Measurements from ENCODE around the gene C2orf72. TPM values are rescaled to one million over a fixed set of nuclear protein-coding genes. Genes with fewer than 3 reads are reported as not detected.

The C2orf72 gene
- polyA plus RNA-seq: under 1 TPM; 0.28 to 0.47 TPM

DNA sequence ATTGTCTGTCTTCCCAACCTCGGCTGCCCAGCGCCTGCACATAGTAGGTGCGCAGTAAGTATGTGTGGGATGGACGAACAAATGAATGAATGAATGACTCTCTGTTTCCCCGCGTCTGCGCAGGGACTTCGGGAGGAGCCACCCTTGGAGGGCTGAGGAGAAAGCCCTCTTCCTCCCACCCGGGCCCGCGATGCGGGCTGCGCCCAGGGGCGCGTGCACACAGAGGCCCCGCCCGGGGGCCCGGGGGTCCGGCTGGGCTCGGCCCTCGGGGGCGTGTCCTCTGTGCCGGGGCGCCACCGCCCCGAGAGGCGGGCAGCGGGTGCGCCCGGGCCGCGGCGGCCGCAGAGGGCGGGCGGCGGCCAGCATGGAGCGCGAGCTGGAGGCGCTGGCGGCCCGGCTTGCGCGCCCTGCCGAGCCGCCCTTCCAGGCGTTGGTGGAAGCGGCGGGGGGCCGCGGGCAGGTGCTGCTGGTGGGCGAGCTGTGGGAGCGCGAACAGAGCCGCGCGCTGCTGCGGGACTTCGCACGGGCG is at the start of gene C2orf72:
Gene C2orf72 (plus strand): TSS at position 322 of the 529 bp plus-strand sequence. CDS start 43 bp downstream, at position 365.
- Histone ChIP-seq H3K36me3 (ENCODE audit: control insufficient read depth in 2 of 2, insufficient read depth in 2 of 2, low read length in 1 of 2) (no peaks in the 10 kb centered on the region), H3K27me3 (ENCODE audit: control insufficient read depth in 1 of 2, insufficient read depth in 2 of 2, low read length in 2 of 2) (peaks cover 0 to 17% of the 10 kb centered on the region in 2 donors), H3K27ac (ENCODE audit: low read depth in 2 of 2, low read length in 1 of 2) (no peak within 1 kb of the TSS), H3K4me3 (ENCODE audit: low read depth in 1 of 2, low read length in 2 of 2) (peak within 1 kb of the TSS; percentile 39 to 62), H3K9me3 (ENCODE audit: control insufficient read depth in 2 of 2, insufficient read depth in 1 of 2, low read depth in 1 of 2, low read length in 1 of 2) (peaks cover 3 to 4% of the 10 kb centered on the region in 2 donors), H3K4me1 (ENCODE audit: control insufficient read depth in 2 of 2, insufficient read depth in 2 of 2, low read length in 1 of 2) (peaks cover 0 to 4% of the 10 kb centered on the region in 2 donors)
- WGBS, 2 donors: 1% methylated on average over 46 to 61 of the region's 61 CpGs

DNA sequence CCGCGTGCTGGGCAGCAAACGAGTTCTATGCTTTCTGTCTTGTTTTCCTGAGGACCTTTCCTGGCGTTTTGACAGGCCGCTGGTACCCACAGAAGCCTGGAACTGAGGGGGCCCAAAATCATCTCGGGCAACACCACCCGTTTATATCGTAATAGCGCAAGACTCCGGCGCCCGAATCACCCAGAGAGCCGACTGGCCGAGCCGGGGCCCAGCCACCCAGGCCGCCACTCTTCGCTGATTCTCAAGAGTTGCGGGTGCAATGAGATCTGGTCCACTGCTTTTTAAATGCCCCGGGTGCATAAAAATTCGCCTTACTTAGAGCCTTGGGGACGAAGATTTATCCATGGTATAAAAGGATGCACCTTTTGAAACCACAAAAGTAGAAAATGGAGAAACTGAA is 47.6 kb upstream of the C2orf72 start:
- WGBS, 2 donors: 92 to 93% methylated on average over 21 of the region's 21 CpGs
- Histone ChIP-seq H3K9me3 (ENCODE audit: control insufficient read depth in 2 of 2, insufficient read depth in 1 of 2, low read depth in 1 of 2, low read length in 1 of 2) (no peaks in the 10 kb centered on the region), H3K36me3 (ENCODE audit: control insufficient read depth in 2 of 2, insufficient read depth in 2 of 2, low read length in 1 of 2) (no peaks in the 10 kb centered on the region), H3K27ac (ENCODE audit: low read depth in 2 of 2, low read length in 1 of 2) (no peak overlapping the region), H3K4me1 (ENCODE audit: control insufficient read depth in 2 of 2, insufficient read depth in 2 of 2, low read length in 1 of 2) (no peaks in the 10 kb centered on the region), H3K4me3 (ENCODE audit: low read depth in 1 of 2, low read length in 2 of 2) (no peak overlapping the region), H3K27me3 (ENCODE audit: control insufficient read depth in 1 of 2, insufficient read depth in 2 of 2, low read length in 2 of 2) (no peaks in the 10 kb centered on the region)

DNA sequence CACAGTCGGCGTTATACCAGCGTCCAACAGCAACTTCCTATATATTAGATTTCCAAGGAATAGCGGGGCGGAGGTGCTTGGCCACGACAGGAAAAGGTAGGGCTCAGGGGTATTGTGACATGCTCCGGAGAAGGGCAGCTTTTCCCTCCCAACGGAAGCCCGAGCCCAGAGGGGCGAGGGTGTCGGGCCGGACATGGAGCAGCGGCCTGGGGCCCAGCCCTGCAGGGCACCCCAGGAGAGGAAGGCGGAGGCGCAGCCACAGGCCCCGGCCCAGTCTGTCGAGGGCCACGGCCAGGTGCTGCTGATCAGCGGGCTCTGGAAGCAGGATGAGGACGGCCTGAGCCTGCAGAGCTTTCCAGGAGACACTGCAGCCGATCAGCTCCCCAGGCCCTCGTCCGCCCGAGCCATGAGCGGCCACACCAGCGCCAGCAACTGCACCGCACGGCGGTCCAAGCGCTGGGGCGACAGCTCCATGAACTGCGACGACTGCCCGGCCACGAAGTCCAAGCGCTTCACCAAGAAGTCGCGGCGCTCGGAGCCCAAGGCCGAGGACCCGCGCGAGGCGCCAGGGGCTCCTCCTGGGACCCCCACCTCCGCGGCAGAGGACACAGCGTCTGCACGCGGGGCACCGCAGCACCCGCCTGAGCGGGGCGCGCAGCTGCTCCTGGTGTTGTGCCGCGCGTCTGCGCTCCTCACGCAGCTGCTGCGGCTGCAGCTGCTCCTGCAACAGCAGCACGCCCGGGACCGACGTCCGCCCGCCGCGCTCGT is 47.0 kb upstream of the C2orf72 start:
- Histone ChIP-seq H3K27ac (ENCODE audit: low read depth in 2 of 2, low read length in 1 of 2) (no peak overlapping the region), H3K4me1 (ENCODE audit: control insufficient read depth in 2 of 2, insufficient read depth in 2 of 2, low read length in 1 of 2) (no peaks in the 10 kb centered on the region), H3K36me3 (ENCODE audit: control insufficient read depth in 2 of 2, insufficient read depth in 2 of 2, low read length in 1 of 2) (no peaks in the 10 kb centered on the region), H3K9me3 (ENCODE audit: control insufficient read depth in 2 of 2, insufficient read depth in 1 of 2, low read depth in 1 of 2, low read length in 1 of 2) (no peaks in the 10 kb centered on the region), H3K27me3 (ENCODE audit: control insufficient read depth in 1 of 2, insufficient read depth in 2 of 2, low read length in 2 of 2) (no peaks in the 10 kb centered on the region), H3K4me3 (ENCODE audit: low read depth in 1 of 2, low read length in 2 of 2) (no peak overlapping the region)
- WGBS, 2 donors: 59 to 66% methylated on average over 59 to 70 of the region's 70 CpGs

DNA sequence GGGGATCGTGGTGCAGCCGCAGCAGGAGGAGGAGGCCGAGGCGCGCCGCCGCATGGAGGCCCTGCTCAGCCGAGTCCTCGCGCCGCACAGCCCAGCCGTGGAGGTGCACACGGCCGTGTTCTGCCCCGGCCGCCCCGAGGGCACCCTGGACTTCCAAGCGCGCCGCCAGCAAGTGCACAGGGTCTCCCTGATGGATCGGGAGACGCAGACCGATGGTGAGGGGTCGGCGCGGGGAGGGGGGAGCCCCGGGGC is 46.5 kb upstream of the C2orf72 start:
- WGBS, 2 donors: 53 to 59% methylated on average over 25 to 27 of the region's 27 CpGs
- H3K9me3 ChIP-seq (ENCODE audit: control insufficient read depth in 2 of 2, insufficient read depth in 1 of 2, low read depth in 1 of 2, low read length in 1 of 2): no peaks in the 10 kb centered on the region
- H3K4me1 ChIP-seq (ENCODE audit: control insufficient read depth in 2 of 2, insufficient read depth in 2 of 2, low read length in 1 of 2): no peaks in the 10 kb centered on the region
- no peaks in the 10 kb centered on the region for H3K27me3 ChIP-seq (ENCODE audit: control insufficient read depth in 1 of 2, insufficient read depth in 2 of 2, low read length in 2 of 2)
- H3K36me3 ChIP-seq (ENCODE audit: control insufficient read depth in 2 of 2, insufficient read depth in 2 of 2, low read length in 1 of 2): no peaks in the 10 kb centered on the region
- H3K27ac ChIP-seq (ENCODE audit: low read depth in 2 of 2, low read length in 1 of 2): no peak overlapping the region
- no peak overlapping the region for H3K4me3 ChIP-seq (ENCODE audit: low read depth in 1 of 2, low read length in 2 of 2)

DNA sequence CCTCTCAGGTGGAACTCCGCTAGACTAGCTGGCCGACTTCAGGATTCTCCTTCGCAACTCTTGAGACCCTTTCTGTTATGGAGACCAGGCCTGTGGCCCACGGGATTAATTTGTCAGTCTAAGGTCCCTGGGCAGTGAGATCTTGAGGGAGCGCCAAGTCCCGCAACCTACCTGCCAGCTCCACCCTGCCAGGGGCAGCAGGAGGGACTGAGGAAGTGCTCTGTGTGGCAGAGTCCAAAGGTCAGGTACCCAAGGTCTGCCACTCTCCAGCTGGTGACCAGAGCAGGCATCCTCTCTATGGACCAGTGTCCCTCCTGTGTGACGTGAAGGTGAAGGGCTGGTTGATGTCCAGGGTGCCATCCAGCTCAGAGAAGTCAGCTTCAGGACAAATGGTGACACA is 45.7 kb upstream of the C2orf72 start:
- Histone ChIP-seq H3K27ac (ENCODE audit: low read depth in 2 of 2, low read length in 1 of 2) (no peak overlapping the region), H3K36me3 (ENCODE audit: control insufficient read depth in 2 of 2, insufficient read depth in 2 of 2, low read length in 1 of 2) (no peaks in the 10 kb centered on the region), H3K9me3 (ENCODE audit: control insufficient read depth in 2 of 2, insufficient read depth in 1 of 2, low read depth in 1 of 2, low read length in 1 of 2) (no peaks in the 10 kb centered on the region), H3K4me1 (ENCODE audit: control insufficient read depth in 2 of 2, insufficient read depth in 2 of 2, low read length in 1 of 2) (no peaks in the 10 kb centered on the region), H3K27me3 (ENCODE audit: control insufficient read depth in 1 of 2, insufficient read depth in 2 of 2, low read length in 2 of 2) (no peaks in the 10 kb centered on the region), H3K4me3 (ENCODE audit: low read depth in 1 of 2, low read length in 2 of 2) (no peak overlapping the region)
- WGBS, 2 donors: 87 to 89% methylated on average over 7 of the region's 7 CpGs

DNA sequence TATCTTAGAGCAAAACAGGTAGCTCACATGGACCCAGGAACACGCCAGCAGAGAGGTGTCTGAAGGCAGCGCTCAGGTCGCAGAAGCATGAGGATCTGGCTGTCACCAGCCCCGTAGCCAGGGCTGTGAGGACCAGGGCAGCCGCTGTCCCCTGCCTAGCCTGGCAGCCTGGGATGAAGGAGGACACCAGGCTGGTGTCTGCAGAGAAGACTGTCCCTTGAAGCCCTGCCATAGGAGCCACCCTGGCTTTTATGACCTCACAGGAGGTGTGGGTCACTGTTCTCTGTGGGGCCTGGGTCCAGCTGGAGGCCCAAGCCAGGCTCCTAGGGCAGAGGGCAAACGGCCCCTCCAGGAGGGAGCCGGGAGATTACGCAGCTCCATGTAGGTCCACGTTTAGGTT is 41.5 kb upstream of the C2orf72 start, which contains the start of gene SPATA3:
Gene SPATA3 (plus strand): TSS at position 301 of the 400 bp plus-strand sequence. CDS start 113 bp downstream, outside the sequence.
- H3K27ac ChIP-seq (ENCODE audit: low read depth in 2 of 2, low read length in 1 of 2): no peak within 1 kb of the TSS
- no peaks in the 10 kb centered on the region for H3K9me3 ChIP-seq (ENCODE audit: control insufficient read depth in 2 of 2, insufficient read depth in 1 of 2, low read depth in 1 of 2, low read length in 1 of 2)
- no peaks in the 10 kb centered on the region for H3K27me3 ChIP-seq (ENCODE audit: control insufficient read depth in 1 of 2, insufficient read depth in 2 of 2, low read length in 2 of 2)
- H3K4me3 ChIP-seq (ENCODE audit: low read depth in 1 of 2, low read length in 2 of 2): no peak within 1 kb of the TSS
- 89 to 91% methylated on average over 9 of the region's 9 CpGs for WGBS, 2 donors
- H3K4me1 ChIP-seq (ENCODE audit: control insufficient read depth in 2 of 2, insufficient read depth in 2 of 2, low read length in 1 of 2): no peaks in the 10 kb centered on the region
- no peaks in the 10 kb centered on the region for H3K36me3 ChIP-seq (ENCODE audit: control insufficient read depth in 2 of 2, insufficient read depth in 2 of 2, low read length in 1 of 2)

DNA sequence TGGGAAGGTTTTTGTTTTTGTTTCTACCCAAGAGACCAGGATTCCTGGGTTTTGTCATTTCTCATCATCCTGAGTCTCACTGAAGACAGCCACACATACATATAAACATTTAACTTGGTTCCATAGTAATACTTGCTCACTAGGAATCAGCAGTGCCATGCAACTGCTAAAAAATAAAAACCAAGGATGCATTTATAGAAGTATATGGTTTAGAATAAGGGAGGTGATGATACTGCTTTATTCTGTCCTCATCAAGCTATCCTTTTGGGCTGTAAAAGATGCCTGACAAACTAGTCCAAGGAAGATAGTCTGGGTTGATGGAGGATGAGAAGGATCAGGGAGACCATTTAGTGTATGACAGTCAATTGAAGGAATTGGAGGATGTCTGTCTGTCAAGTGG is 40.7 kb upstream of the C2orf72 start:
- H3K36me3 ChIP-seq (ENCODE audit: control insufficient read depth in 2 of 2, insufficient read depth in 2 of 2, low read length in 1 of 2): no peaks in the 10 kb centered on the region
- no peaks in the 10 kb centered on the region for H3K4me1 ChIP-seq (ENCODE audit: control insufficient read depth in 2 of 2, insufficient read depth in 2 of 2, low read length in 1 of 2)
- no peaks in the 10 kb centered on the region for H3K9me3 ChIP-seq (ENCODE audit: control insufficient read depth in 2 of 2, insufficient read depth in 1 of 2, low read depth in 1 of 2, low read length in 1 of 2)
- no peaks in the 10 kb centered on the region for H3K27me3 ChIP-seq (ENCODE audit: control insufficient read depth in 1 of 2, insufficient read depth in 2 of 2, low read length in 2 of 2)
- no peak overlapping the region for H3K4me3 ChIP-seq (ENCODE audit: low read depth in 1 of 2, low read length in 2 of 2)
- H3K27ac ChIP-seq (ENCODE audit: low read depth in 2 of 2, low read length in 1 of 2): no peak overlapping the region

DNA sequence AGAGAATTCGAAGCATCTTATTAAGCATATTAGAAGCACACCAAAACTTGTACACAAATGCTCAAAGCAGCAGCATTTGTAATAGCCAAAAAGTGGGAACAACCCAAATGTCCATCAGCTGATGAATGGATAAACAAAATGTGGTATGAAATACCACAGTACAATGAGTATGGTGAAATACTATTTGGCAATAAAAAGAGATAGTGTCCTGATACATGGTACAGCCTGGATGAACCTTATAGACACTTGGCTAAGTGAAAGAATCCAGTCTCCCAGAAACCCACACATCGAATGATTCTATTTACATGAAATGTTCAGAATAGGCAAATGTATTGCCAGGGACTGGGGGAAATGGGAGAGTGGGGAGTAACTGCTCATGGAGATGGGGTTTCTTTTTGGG is 38.4 kb upstream of the C2orf72 start:
- 87 to 91% methylated on average over 2 of the region's 2 CpGs for WGBS, 2 donors
- no peaks in the 10 kb centered on the region for H3K27me3 ChIP-seq (ENCODE audit: control insufficient read depth in 1 of 2, insufficient read depth in 2 of 2, low read length in 2 of 2)
- H3K4me1 ChIP-seq (ENCODE audit: control insufficient read depth in 2 of 2, insufficient read depth in 2 of 2, low read length in 1 of 2): no peaks in the 10 kb centered on the region
- no peak overlapping the region for H3K27ac ChIP-seq (ENCODE audit: low read depth in 2 of 2, low read length in 1 of 2)
- H3K4me3 ChIP-seq (ENCODE audit: low read depth in 1 of 2, low read length in 2 of 2): no peak overlapping the region
- no peaks in the 10 kb centered on the region for H3K36me3 ChIP-seq (ENCODE audit: control insufficient read depth in 2 of 2, insufficient read depth in 2 of 2, low read length in 1 of 2)
- no peaks in the 10 kb centered on the region for H3K9me3 ChIP-seq (ENCODE audit: control insufficient read depth in 2 of 2, insufficient read depth in 1 of 2, low read depth in 1 of 2, low read length in 1 of 2)

DNA sequence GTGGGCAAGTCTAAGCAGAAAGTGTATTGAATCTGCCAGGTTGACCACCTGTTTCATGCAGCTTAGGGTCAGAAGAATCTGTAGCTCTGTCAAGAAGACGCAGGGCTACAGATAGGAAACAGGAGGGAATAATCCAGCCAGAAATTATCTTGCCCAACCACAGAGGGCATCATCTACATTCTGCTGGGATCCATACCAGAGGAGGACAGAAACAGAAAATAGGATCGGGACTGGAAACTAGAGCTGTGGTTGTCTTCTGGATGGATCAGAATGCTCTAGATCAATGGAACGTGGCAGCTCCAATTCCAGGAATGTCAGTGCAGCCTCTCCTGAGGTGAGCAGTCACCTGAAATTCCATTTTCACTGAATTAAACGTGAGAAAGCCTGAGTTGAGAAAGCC is 37.8 kb upstream of the C2orf72 start:
- Histone ChIP-seq H3K4me1 (ENCODE audit: control insufficient read depth in 2 of 2, insufficient read depth in 2 of 2, low read length in 1 of 2) (no peaks in the 10 kb centered on the region), H3K27ac (ENCODE audit: low read depth in 2 of 2, low read length in 1 of 2) (no peak overlapping the region), H3K27me3 (ENCODE audit: control insufficient read depth in 1 of 2, insufficient read depth in 2 of 2, low read length in 2 of 2) (no peaks in the 10 kb centered on the region), H3K36me3 (ENCODE audit: control insufficient read depth in 2 of 2, insufficient read depth in 2 of 2, low read length in 1 of 2) (no peaks in the 10 kb centered on the region), H3K9me3 (ENCODE audit: control insufficient read depth in 2 of 2, insufficient read depth in 1 of 2, low read depth in 1 of 2, low read length in 1 of 2) (no peaks in the 10 kb centered on the region), H3K4me3 (ENCODE audit: low read depth in 1 of 2, low read length in 2 of 2) (no peak overlapping the region)
- WGBS, 2 donors: 63 to 81% methylated on average over 4 of the region's 4 CpGs
